Esophagus muscularis mucosa (tissue), 4 donors: ENCODE results near the gene WDR17. TPM values are rescaled to one million over a fixed set of nuclear protein-coding genes. Genes with fewer than 3 reads are reported as not detected.

Experiments used
- DNase-seq: peaks from one replicate; pipeline ENCODE4 v3.0.0-alpha.2; 2017; ENCODE audit errors: extremely low spot score
- H3K27ac ChIP-seq, 4 donors: fragments of 200-600 bp; sonication (generic); replicated peaks in 1 of 4; 1 replicate in 3 of 4; 2 replicates in 1 of 4; pipeline ENCODE4 v1.5.1; 2016 to 2019; ENCODE audit warnings: mild to moderate bottlenecking in 1 of 4
- H3K27me3 ChIP-seq, 4 donors: fragments of 200-600 bp; sonication (generic); one replicate each; pipeline versions ENCODE4 v1.5.1 to v1.6.0; 2016 to 2019
- H3K36me3 ChIP-seq, 4 donors: fragments of 200-600 bp; sonication (generic); one replicate each; pipeline ENCODE4 v1.5.1; 2016 to 2019
- H3K4me1 ChIP-seq, 4 donors: fragments of 200-600 bp; sonication (generic); one replicate each; pipeline ENCODE4 v1.5.1; 2016 to 2019
- H3K4me3 ChIP-seq, 4 donors: fragments of 200-600 bp; sonication (generic); 1 replicate in 2 of 4; 2 replicates in 2 of 4; pipeline ENCODE4 v1.5.1; 2016 to 2019; ENCODE audit warnings: mild to moderate bottlenecking in 4 of 4, moderate library complexity in 1 of 4
- H3K9me3 ChIP-seq, 4 donors: fragments of 200-600 bp; sonication (generic); 1 replicate in 3 of 4; 2 replicates in 1 of 4; pipeline ENCODE4 v1.5.1; 2016 to 2019
- CTCF ChIP-seq, 3 experiments: fragments of 200-600 bp in 2 of 3; fragments of 450-650 bp in 1 of 3; sonication (generic) in 2 of 3; IDR thresholded peaks; one replicate each; pipeline ENCODE4 v1.5.1; 2017 to 2019; ENCODE audit warnings: antibody characterized with exemption in 3 of 3, mild to moderate bottlenecking in 2 of 3, moderate library complexity in 1 of 3
- EP300 ChIP-seq: sonication (generic); formaldehyde crosslinking; IDR thresholded peaks from one replicate; pipeline ENCODE4 v1.6.1; 2017; ENCODE audit warnings: antibody characterized with exemption
- POLR2A ChIP-seq: fragments of 450-650 bp; IDR thresholded peaks from one replicate; pipeline ENCODE4 v1.6.1; 2017; ENCODE audit warnings: antibody characterized with exemption, moderate library complexity, mild to moderate bottlenecking, low read depth
- POLR2AphosphoS5 ChIP-seq, 2 donors: sonication (generic); formaldehyde crosslinking; IDR thresholded peaks; one replicate each; pipeline ENCODE4 v1.6.1; 2017; ENCODE audit warnings: antibody characterized with exemption in 2 of 2
- WGBS: methylation state at CpG from one replicate; pipeline ENCODE4 v1.1.5; 2018; 5-methylcytosine and 5-hydroxymethylcytosine counted together
- intact Hi-C: fragments of 100-400 bp; cut with DNase I; formaldehyde crosslinking; loops from one replicate; pipeline ENCODE4 v1.15.1; 2023
- total RNA-seq, 4 donors: library from RNA; depleted of rRNA; stranded (reverse); fragments of >200 nt; gene quantifications; one replicate each; pipeline versions ENCODE4 v1.1.0 to v1.2.1, GENCODE V29; 2016

WDR17 gene
- total RNA-seq, 4 donors from 2014 or later = 2.8 to 4.8 (median 3.2) TPM

GRCh38 chr4:176189891-176190795 lies 124.5 kb downstream of the WDR17 start:
- Histone ChIP-seq H3K4me3 (no peak overlapping the region), H3K4me1 (peaks cover 6 to 23% (median 19%) of the 10 kb centered on the region in 4 donors), H3K9me3 (no peaks in the 10 kb centered on the region), H3K27me3 (no peaks in the 10 kb centered on the region), H3K27ac (peak overlapping the region in 3 of 4 donors; percentile 40 to 55 (median 45)), H3K36me3 (no peaks in the 10 kb centered on the region)
- 76% methylated on average over 11 of the region's 11 CpGs for WGBS
- TF ChIP-seq POLR2AphosphoS5 (IDR thresholded peaks at IDR 0.05) (no peak), POLR2A (no peak), EP300 (no peak), CTCF (IDR thresholded peaks at IDR 0.05) (no peak)
- intact Hi-C loops = no loop called here
- no peak for DNase-seq

- intact Hi-C loops = no loop called here
Measured at GRCh38 chr4:176191974-176192373, 126.3 kb downstream of the WDR17 start.

DNA sequence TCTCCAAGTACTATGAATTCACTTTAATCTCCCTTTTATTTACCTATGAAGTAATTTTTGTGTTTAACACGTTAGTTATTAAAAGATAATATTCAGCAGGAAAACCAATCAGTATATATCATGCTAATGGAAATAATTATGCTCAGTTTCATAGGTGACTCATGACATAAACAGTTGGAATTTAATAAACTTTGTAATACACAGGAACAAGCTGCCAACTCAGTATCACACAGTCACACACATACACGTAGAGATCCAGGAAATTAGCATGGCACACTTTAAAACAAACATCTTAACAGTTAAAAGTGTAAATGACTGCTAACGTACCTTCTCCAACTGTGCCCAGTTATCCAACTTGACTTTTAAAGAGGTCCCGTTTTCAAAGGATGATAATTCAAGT lies 127.5 kb downstream of the WDR17 start:
- Histone ChIP-seq H3K9me3 (no peaks in the 10 kb centered on the region), H3K27me3 (no peaks in the 10 kb centered on the region), H3K27ac (peak overlapping the region in 1 of 4 donors; percentile 11), H3K4me3 (no peak overlapping the region), H3K4me1 (peaks cover 3 to 18% (median 16%) of the 10 kb centered on the region in 4 donors), H3K36me3 (no peaks in the 10 kb centered on the region)
- TF ChIP-seq EP300 = no peak
- TF ChIP-seq POLR2A = no peak
- TF ChIP-seq CTCF (IDR thresholded peaks at IDR 0.05) = no peak
- no peak for TF ChIP-seq POLR2AphosphoS5 (IDR thresholded peaks at IDR 0.05)
- WGBS = 35% methylated on average over 4 of the region's 4 CpGs
- DNase-seq = no peak
- intact Hi-C loops = no loop called here

More at GRCh38 chr4:176191974-176192373, 126.3 kb downstream of the WDR17 start:
- DNase-seq = no peak
- no peaks in the 10 kb centered on the region for H3K36me3 ChIP-seq
- H3K27ac ChIP-seq = no peak overlapping the region
- TF ChIP-seq POLR2AphosphoS5 (IDR thresholded peaks at IDR 0.05) = no peak
- no peak for TF ChIP-seq CTCF (IDR thresholded peaks at IDR 0.05)
- no peak for TF ChIP-seq POLR2A
- TF ChIP-seq EP300 = no peak
- H3K27me3 ChIP-seq = no peaks in the 10 kb centered on the region
- no peaks in the 10 kb centered on the region for H3K9me3 ChIP-seq
- H3K4me3 ChIP-seq = no peak overlapping the region
- 43% methylated on average over 1 of the region's 1 CpG for WGBS
- H3K4me1 ChIP-seq = peaks cover 6 to 25% (median 16%) of the 10 kb centered on the region in 4 donors

GRCh38 chr4:176193938-176194337 lies 128.3 kb downstream of the WDR17 start:
- Histone ChIP-seq H3K36me3 (no peaks in the 10 kb centered on the region), H3K4me3 (no peak overlapping the region), H3K9me3 (no peaks in the 10 kb centered on the region), H3K4me1 (peaks cover 3 to 18% (median 16%) of the 10 kb centered on the region in 4 donors), H3K27me3 (no peaks in the 10 kb centered on the region), H3K27ac (peak overlapping the region in 1 of 4 donors; percentile 11)
- no peak for DNase-seq
- intact Hi-C loops = no loop called here
- TF ChIP-seq CTCF (IDR thresholded peaks at IDR 0.05) (no peak), EP300 (no peak), POLR2AphosphoS5 (IDR thresholded peaks at IDR 0.05) (no peak), POLR2A (no peak)
- 76% methylated on average over 3 of the region's 3 CpGs for WGBS
